ENCODE data around the gene TRIM75.
"Not testable (repeated sequence)": the region's sequence is repeated elsewhere in the genome, so short reads cannot be mapped to it uniquely, and the experiment has no call there.

DNA sequence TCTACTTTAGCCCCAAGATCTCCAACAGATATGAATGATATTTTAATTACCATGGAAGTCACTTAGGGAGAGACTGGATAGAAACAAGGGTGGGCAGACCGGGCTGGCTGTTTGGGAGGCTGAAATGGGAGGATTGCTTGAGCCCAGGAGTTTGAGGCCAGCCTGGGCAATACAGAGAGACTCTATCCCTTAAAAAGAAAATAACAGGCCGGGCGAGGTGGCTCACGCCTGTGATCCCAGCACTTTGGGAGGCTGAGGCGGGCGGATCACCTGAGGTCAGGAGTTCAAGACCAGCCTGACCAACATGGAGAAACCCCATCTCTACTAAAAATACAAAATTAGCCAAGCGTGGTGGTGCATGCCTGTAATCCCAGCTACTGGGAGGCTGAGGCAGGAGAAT is 31.1 kb downstream of the TRIM75 start:
- not testable (repeated sequence) for TF ChIP-seq CTCF (conservative IDR thresholded peaks at IDR 0.05; ENCODE audit: low read depth, low read length); EZH2 (IDR thresholded peaks at IDR 0.05; ENCODE audit: borderline replicate concordance, low read depth, low read length, poor library complexity, severe bottlenecking)

Data from A673 (cell line).